Small intestine (tissue), 7 donors: Measurements from ENCODE around the gene TSC22D3. TPM values are rescaled to one million over a fixed set of nuclear protein-coding genes. Genes with fewer than 3 reads are reported as not detected.

Experiments used
- DNase-seq, 2 donors: peaks; one replicate each; pipeline versions ENCODE4 v3.0.0 to v3.0.0-alpha.2; 2013
- FAIRE-seq: peaks from 2 replicates; lab custom pipeline; 2012; peaks lifted over from hg19 to GRCh38; lab: Jason Lieb, UNC
- H3K27ac ChIP-seq, 3 donors: one replicate each; pipeline ENCODE4 v1.5.1; 2013; ENCODE audit warnings: low read length in 2 of 3, mild to moderate bottlenecking in 2 of 3, control low read depth in 1 of 3, inconsistent platforms in 1 of 3, low read depth in 1 of 3, moderate library complexity in 1 of 3
- H3K27me3 ChIP-seq, 3 donors: one replicate each; pipeline ENCODE4 v1.6.1; 2013; ENCODE audit warnings: low read length in 3 of 3, inconsistent platforms in 1 of 3; ENCODE audit not compliant: control insufficient read depth in 3 of 3, insufficient read depth in 3 of 3
- H3K36me3 ChIP-seq, 3 donors: one replicate each; pipeline ENCODE4 v1.6.1; 2013; ENCODE audit warnings: low read length in 3 of 3, inconsistent platforms in 1 of 3, low read depth in 1 of 3, mild to moderate bottlenecking in 1 of 3, moderate library complexity in 1 of 3; ENCODE audit not compliant: control insufficient read depth in 3 of 3, insufficient read depth in 2 of 3
- H3K4me1 ChIP-seq, 3 donors: one replicate each; pipeline ENCODE4 v1.6.1; 2013; ENCODE audit warnings: low read length in 2 of 3, inconsistent platforms in 1 of 3, low read depth in 1 of 3, mild to moderate bottlenecking in 1 of 3, moderate library complexity in 1 of 3; ENCODE audit not compliant: control insufficient read depth in 3 of 3, insufficient read depth in 2 of 3
- H3K4me3 ChIP-seq, 3 donors: one replicate each; pipeline ENCODE4 v1.5.1; 2013; ENCODE audit warnings: low read length in 3 of 3, control low read depth in 1 of 3, inconsistent platforms in 1 of 3, low read depth in 1 of 3, mild to moderate bottlenecking in 1 of 3, moderate library complexity in 1 of 3
- H3K9me3 ChIP-seq, 2 donors: one replicate each; pipeline ENCODE4 v1.6.1; 2013; ENCODE audit warnings: low read depth in 1 of 2, low read length in 1 of 2; ENCODE audit not compliant: control insufficient read depth in 2 of 2, insufficient read depth in 1 of 2
- WGBS, 3 donors: extraction: QIAGEN DNeasy Blood & Tissue Kit; methylation state at CpG; one replicate each; pipeline ENCODE4 v1.1.7; 2013; 5-methylcytosine and 5-hydroxymethylcytosine counted together
- polyA plus RNA-seq, 4 donors: library from polyadenylated mRNA; stranded (reverse) in 3 of 4; unstranded in 1 of 4; fragments of 200-250 nt in 3 of 4; fragments of 120-200 nt in 1 of 4; gene quantifications; one replicate each; pipeline versions ENCODE4 v1.2.1 to v1.2.3, GENCODE V29; 2013
- donor health status: healthy with polysubstance abuse.
- donor health status: control.
- donor health status: control.
- donor health status: Bipolar disorder and iron deficiency.
- donor health status: healthy.

The TSC22D3 gene
- polyA plus RNA-seq, 4 donors, result 85.6 to 244 (median 120) TPM

DNA sequence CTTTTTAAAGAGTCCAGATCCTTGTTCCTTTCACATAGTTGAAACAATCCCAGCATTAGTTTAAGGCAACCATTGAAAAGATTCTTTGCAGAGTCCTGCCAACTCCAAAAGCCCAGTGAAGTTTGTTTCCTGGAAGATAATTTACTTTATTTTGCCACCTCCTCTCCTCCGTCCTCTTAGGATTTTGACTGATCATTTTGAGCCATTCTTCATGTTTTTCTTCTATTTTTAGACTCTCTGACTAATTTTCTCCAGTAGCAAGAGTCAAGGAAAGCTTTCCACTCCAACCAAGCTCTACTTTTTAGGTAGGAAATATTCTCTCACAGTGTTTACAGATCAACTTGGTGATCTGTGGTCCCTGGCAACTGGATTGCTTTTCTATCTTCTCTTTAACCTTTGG lies 12.2 kb upstream of the TSC22D3 start:
- no peaks in the 10 kb centered on the region for H3K27me3 ChIP-seq
- H3K4me1 ChIP-seq, result no peaks in the 10 kb centered on the region
- no peak overlapping the region for H3K27ac ChIP-seq
- no peaks in the 10 kb centered on the region for H3K36me3 ChIP-seq
- FAIRE-seq (no peak), DNase-seq (no peak)
- H3K9me3 ChIP-seq, result no peaks in the 10 kb centered on the region
- WGBS, 3 donors, result 39 to 58% (median 46%) methylated on average over 1 of the region's 1 CpG
- no peak overlapping the region for H3K4me3 ChIP-seq

- DNase-seq, result no peak
- no peak overlapping the region for H3K4me3 ChIP-seq
- H3K9me3 ChIP-seq, result no peaks in the 10 kb centered on the region
- WGBS, 3 donors, result 84 to 94% (median 90%) methylated on average over 9 of the region's 9 CpGs
- FAIRE-seq, result no peak
- no peaks in the 10 kb centered on the region for H3K27me3 ChIP-seq
- H3K27ac ChIP-seq, result no peak overlapping the region
- no peaks in the 10 kb centered on the region for H3K36me3 ChIP-seq
- H3K4me1 ChIP-seq, result no peaks in the 10 kb centered on the region
Measured at GRCh38 chrX:107780525-107780924, 4.9 kb upstream of the TSC22D3 start.

DNA sequence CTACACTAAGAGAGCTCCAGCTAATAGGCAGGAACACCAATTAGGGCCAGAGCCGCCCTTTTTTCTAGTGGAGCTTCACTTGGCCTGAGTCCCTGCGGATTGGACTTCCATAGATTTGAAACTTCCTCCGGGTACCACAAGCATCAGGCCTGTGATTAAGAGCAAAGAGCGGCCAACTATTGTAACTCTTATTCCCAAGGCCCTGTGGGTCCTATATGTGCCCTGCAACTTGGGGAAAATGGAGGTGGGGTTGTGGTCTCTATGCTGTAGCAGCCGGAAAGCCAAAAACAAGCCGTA lies 1.9 kb upstream of the TSC22D3 start, which contains the start of gene NCBP2L:
Gene NCBP2L, plus strand, starts transcription at position 198 of the 297 bp plus-strand sequence. CDS start 16,488 bp downstream, outside the sequence.
- Histone ChIP-seq H3K9me3 (no peaks in the 10 kb centered on the region), H3K4me3 (peak within 1 kb of the TSS in 1 of 3 donors; percentile 55), H3K36me3 (no peaks in the 10 kb centered on the region), H3K27me3 (peaks cover 0 to 6% (median 0%) of the 10 kb centered on the region in 3 donors), H3K4me1 (no peaks in the 10 kb centered on the region), H3K27ac (peak within 1 kb of the TSS in 1 of 3 donors; percentile 66)
- DNase-seq (no peak), FAIRE-seq (no peak)
- WGBS, 3 donors, result 48 to 65% (median 65%) methylated on average over 6 of the region's 6 CpGs

DNA sequence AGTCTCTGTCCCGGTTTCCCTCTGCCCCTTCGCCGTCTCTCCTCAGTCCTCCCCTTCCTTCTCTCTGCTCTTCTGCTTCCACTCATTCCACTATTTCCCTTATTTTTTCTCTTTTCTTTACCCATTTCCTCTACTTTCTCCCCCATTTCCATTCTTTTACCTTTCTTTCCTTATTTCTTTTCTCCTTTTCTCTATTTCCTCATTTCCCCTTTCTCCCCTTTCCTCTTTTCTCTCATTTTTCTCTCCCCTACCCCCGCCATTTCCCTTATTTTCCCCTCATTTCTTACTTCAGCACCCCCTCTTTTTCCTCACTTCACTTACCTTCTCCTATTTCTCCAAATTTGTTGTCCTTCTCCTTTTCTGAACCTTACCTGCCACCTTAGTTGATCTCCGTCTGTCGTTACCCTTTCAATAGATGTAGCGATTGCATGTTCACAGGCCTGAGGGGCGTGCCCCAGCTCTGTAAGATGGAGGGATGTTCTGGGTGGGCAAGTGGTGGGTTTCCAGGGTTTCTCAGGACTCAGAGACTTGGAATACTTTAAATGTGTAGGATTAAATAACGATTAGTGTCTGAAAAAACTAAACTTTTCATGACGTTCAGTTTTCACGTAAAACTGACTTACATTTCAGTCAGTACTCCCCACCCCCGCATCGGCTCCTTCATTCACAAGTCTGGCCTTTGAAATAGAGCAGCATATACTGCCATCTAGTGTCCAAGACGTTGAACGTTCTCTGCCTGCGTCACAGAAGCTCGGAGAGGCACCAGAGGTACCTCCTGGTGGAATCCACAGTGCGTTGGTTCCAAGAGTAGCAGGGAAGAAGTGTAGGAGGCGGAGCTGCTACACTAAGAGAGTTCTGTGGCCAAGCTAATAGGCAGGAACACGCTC lies 1.3 kb upstream of the TSC22D3 start:
- FAIRE-seq (no peak), DNase-seq (peak; percentile 85 to 86)
- Histone ChIP-seq H3K27ac (peak overlapping the region in 1 of 3 donors; percentile 66), H3K27me3 (peaks cover 0 to 6% (median 0%) of the 10 kb centered on the region in 3 donors), H3K4me3 (peak overlapping the region in 1 of 3 donors; percentile 55), H3K9me3 (no peaks in the 10 kb centered on the region), H3K4me1 (no peaks in the 10 kb centered on the region), H3K36me3 (no peaks in the 10 kb centered on the region)
- WGBS, 3 donors, result 4 to 16% (median 5%) methylated on average over 20 of the region's 20 CpGs

- H3K9me3 ChIP-seq, result no peaks in the 10 kb centered on the region
- H3K4me3 ChIP-seq, result peak overlapping the region; percentile 40 to 61 (median 55)
- FAIRE-seq, result no peak
- 10 to 41% (median 12%) methylated on average over 15 to 40 of the region's 40 CpGs for WGBS, 3 donors
- H3K4me1 ChIP-seq, result no peaks in the 10 kb centered on the region
- DNase-seq, result peak; percentile 3 to 11
- peak overlapping the region in 2 of 3 donors; percentile 34 to 66 for H3K27ac ChIP-seq
- H3K36me3 ChIP-seq, result no peaks in the 10 kb centered on the region
- peaks cover 0 to 6% (median 0%) of the 10 kb centered on the region in 3 donors for H3K27me3 ChIP-seq
Measured at GRCh38 chrX:107775000-107775733, 420 bp downstream of the TSC22D3 start.

- 73 to 86% (median 76%) methylated on average over 5 to 9 of the region's 9 CpGs for WGBS, 3 donors
- no peaks in the 10 kb centered on the region for H3K4me1 ChIP-seq
- peak overlapping the region in 1 of 3 donors; percentile 24 for H3K27ac ChIP-seq
- no peaks in the 10 kb centered on the region for H3K9me3 ChIP-seq
- H3K27me3 ChIP-seq, result peaks cover 0 to 6% (median 0%) of the 10 kb centered on the region in 3 donors
- DNase-seq (peak in 1 of 2 donors; percentile 4), FAIRE-seq (no peak)
- H3K4me3 ChIP-seq, result peak overlapping the region in 1 of 3 donors; percentile 61
- H3K36me3 ChIP-seq, result no peaks in the 10 kb centered on the region
Measured at GRCh38 chrX:107773906-107774435, 1.6 kb downstream of the TSC22D3 start.

DNA sequence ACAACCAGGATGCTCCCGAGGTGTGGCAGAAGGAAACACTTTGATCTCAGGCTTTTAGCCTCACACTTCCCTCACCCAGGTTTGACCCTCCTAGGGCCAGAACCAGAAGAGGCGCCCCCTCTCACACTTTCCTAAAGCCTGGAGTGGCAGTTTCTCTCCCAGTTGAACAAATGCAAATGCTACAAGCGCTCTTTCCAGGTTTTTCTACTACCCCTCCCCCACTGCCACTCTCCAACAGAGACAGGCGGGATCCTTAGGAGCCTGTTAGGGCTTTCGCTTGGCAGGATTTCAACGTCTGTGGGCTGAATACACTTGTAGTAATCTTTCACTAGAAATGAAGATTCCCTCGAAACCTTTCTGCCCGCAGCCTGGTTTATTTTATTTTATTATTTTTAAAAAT lies 2.4 kb downstream of the TSC22D3 start:
- WGBS, 3 donors, result 68 to 78% (median 77%) methylated on average over 8 of the region's 8 CpGs
- DNase-seq (no peak), FAIRE-seq (no peak)
- no peaks in the 10 kb centered on the region for H3K36me3 ChIP-seq
- H3K4me3 ChIP-seq, result peak overlapping the region in 1 of 3 donors; percentile 61
- no peaks in the 10 kb centered on the region for H3K9me3 ChIP-seq
- peaks cover 0 to 6% (median 0%) of the 10 kb centered on the region in 3 donors for H3K27me3 ChIP-seq
- H3K4me1 ChIP-seq, result no peaks in the 10 kb centered on the region
- no peak overlapping the region for H3K27ac ChIP-seq
